HTR-8/SVneo (cell line): ENCODE results near the gene ZNF296.
"Not testable (repeated sequence)": the region's sequence is repeated elsewhere in the genome, so short reads cannot be mapped to it uniquely, and the experiment has no call there.

Experiments used
- DNase-seq: peaks from one replicate; pipeline ENCODE4 v3.0.0; 2011; ENCODE audit warnings: low spot score, mixed read lengths; ENCODE audit not compliant: insufficient read length
- FAIRE-seq: peaks from 2 replicates; lab custom pipeline; 2011; peaks lifted over from hg19 to GRCh38; lab: Jason Lieb, UNC

Gene ZNF296

DNA sequence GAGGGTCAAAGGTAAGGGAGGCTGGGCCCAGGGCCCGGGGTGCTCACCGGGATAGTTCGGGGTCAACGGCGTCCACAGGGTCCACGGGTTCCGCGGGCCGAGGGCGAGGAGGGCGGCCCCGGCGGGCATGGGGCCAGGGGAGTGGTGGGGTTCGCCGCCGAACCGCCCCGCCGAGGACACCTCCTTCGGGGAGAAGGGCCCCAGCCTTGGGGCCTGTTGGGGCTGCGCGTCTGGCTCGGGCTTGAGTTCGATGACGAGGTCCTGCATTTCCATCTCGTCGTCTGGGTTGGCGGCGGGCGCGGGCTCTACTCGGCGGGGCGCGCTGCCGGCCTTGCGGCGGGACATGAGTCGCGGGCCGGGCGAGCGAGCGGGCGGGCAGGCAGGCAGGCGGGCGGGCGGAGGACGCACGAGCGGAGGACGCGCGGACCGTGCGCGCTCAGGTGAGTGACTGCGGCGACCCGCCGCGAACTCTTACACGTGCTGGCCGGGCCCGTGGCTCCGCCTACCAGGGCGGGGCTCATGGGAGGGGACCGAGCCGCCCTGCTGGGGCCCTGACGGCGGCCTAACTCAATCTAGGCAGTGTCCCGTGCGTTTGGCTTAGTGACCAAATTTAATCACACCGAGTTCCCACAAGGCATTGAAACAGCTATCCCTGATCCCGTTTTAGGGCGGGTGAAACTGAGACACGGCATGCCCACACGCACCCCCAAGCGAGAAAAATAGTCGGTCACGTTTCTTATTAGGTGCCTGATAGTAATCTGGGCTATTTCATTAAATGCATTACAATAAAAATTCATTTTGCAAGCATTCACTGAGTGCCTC, at the start of gene ZNF296:
ZNF296 (minus strand) TSS at position 450 of the 822 bp plus-strand sequence; CDS start at position 345, 105 bp downstream.
- FAIRE-seq (no peak), DNase-seq (peak; percentile 76)

DNA sequence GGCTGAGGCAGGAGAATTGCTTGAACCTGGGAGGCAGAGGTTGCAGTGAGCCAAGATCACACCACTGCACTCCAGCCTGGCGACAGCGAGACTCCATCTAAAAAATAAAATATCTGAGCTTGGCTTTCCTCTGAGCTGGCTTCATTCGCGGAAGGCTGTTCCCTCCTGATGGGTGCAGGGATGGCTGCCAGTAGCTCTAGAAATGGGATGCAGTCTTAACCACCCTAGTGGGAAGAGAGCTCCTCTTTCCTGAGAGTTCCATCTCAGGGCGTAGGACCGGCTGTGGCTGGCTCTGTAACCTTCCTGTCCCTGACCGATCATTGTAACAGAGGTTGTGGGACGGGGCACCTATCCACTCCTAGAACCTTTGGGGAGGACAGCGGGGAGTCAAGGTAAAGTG, 49.1 kb upstream of the ZNF296 start:
- no peak for DNase-seq
- FAIRE-seq: no peak

DNA sequence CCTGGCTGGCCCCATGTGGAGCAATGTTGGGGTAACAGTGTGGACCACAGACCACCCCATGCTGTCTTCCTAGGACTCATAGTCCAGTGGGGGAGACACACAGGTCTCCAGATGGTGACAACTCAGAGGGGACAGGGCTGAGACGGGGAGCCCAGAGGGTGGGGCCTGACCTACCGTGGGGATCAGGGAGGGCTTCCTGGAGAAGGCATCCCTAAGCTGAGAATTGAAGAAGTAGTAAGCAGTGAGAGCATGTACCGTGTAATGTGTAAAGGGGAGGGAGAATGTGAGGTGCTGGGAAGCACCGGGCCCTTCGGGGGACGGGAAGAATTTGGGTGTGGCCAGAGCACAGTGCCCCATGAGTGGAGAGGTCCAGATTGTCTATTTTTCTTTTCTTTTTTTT, 47.7 kb upstream of the ZNF296 start:
- no peak for DNase-seq
- no peak for FAIRE-seq

DNA sequence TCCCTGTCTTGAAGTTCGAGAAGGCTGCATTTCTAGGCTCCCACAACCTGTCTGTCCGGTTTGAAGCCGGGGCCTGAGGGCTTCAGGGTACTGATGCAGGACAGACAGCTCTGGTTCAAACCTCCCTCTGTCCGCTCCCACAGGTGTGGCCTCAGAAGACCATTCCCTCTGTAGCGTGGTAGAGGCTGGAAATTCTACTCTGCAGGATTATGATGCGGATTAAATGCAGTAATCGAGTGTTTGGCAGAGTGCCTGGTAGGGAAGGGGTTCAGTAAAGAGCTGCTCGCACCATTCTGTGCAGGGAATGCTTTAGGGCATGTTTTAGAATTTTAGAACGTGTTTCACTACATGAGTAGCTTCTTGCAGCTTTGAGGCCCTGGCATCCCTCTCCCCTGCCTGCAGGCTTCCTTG, 47.2 kb upstream of the ZNF296 start:
- no peak for DNase-seq
- FAIRE-seq: no peak

DNA sequence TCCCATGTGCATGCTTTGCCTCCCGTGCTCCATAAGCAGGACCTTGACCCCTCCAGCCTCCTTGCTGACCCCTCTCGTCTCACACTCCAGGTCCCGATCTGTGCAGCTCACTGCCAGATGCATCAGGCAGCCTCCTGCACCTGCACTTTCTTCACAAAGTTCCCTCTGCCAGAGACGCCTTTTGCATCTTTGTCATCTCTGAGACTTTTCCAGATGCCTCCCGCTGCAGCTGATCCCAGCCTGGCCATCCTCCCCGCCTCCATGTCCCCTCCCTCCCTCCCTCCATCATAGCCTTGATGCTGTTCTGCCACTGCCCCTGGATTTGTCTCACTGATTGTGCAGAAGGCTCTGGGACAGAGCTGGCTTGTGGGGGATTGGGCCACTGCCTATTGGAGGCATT, 46.6 kb upstream of the ZNF296 start:
- DNase-seq (no peak), FAIRE-seq (no peak)

DNA sequence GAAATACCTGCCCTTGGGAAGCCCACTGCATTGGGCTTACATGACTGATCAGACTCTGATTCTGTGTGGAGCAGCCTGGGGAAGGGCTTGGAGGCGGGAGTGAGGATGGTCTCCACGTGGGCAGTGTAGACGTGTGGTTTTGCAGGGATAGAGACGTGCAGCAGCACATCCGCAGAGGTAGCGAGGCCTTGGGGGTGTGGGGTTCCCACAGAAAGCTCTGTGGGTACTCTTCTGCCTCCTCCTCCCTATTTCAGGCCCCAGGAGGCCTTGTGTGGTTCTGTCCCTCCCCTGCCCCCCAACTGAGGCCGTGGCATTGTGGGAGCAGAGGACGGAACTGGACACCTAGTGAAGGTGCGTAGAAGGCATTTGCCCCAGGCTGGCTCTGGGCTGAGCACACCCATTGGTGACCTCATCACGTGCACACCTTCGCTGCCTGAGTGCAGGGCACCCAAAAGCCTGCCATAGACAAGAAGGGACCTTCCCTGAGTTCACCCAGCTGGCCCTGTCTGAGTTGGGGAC, 45.6 kb upstream of the ZNF296 start:
- FAIRE-seq: no peak
- DNase-seq: no peak

DNA sequence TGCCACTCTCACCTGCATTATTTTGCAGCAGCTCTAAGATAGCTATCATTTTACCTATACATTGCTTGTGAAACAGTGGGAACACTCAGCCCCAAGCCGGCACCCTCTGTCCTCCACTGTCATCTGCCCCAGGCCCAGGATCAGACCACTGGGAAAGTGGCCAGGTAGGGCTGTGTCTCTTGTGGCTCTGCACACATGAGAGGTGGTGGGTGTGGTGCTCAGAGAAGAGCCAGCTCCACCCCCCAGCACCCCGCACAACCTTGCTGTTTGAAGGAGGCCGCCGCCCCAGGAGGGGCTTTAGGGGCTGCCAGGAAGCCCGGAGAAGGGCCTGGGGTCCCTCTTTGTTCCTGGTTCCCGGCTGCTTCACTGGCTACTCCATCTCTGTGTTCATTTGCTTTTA, 43.3 kb upstream of the ZNF296 start:
- FAIRE-seq (no peak), DNase-seq (no peak)

DNA sequence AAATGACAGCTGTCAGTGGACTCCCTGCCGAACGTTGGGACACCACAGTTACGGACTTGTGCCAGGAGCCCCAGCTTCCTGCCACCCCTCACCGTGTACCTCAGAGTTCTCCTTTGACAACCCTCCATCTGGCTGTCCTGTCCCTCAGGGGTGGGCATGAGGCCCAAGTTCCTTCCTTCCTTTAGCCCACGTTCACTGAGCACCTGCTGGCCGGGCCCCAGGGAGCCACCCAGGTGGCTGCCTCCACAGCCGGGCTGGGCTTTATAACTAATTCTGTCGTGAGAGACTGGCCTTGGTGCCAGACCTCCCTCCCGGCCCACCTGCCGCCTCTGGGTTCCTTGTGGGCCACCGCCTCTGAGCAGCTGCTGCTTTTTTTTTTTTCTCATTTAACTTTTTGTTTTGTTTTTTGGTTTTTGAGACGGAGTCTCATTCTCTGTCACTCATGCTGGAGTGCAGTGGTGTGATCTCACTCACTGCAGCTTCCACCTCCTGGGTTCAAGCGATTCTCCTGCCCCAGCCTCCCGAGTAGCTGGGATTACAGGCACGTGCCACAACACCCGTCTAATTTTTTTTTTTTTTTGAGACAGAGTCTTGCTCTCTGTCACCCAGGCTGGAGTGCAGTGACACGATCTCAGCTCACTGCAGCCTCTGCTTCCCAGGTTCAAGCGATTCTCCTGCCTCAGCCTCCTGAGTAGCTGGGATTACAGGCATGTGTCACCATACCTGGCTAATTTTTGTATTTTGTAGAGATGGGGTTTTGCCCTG, 42.5 kb upstream of the ZNF296 start:
- not testable (repeated sequence) for DNase-seq, FAIRE-seq

DNA sequence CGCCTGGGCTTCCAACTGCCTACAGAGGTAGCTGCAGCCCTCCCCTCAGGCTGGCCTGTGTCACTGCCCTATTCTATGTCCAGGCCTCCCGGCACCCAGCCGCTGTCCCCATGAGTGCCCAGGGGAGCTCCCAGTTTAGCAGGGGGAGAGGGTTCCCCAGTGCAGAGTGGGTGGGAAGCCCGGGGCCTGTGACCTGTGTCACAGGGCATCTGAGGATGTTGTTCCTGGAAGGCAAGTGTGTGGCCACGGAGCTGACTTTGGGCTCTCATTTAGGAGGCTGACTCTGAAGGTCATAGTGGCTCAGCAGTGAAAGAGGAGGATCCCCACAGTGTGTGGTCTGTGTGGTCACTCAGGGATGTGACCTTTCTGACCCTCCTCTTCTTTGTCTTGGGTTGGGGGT, 41.8 kb upstream of the ZNF296 start:
- no peak for FAIRE-seq

DNA sequence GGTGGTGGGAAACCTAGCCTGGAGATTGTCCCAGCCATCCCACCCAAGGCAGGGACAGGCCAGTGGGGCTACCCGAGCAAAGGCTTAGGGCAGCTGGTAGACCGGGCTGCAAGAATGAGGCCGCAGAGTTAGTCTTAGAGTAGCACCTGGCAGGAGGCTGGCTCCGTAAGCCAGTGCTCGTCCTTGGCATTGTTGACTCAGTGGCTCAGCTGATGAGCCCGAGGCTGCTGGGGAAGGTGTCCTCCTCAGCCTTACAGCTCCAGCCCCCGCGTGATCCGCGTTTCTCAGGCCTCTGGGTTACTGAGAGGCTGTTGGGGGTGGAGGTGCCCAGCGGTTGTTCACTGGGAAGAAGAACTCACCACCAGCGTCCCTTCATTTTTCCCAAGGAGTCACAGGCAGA, 41.4 kb upstream of the ZNF296 start:
- FAIRE-seq (no peak), DNase-seq (no peak)

More for the DNA sequence above, 41.8 kb upstream of the ZNF296 start:
- no peak for DNase-seq

DNA sequence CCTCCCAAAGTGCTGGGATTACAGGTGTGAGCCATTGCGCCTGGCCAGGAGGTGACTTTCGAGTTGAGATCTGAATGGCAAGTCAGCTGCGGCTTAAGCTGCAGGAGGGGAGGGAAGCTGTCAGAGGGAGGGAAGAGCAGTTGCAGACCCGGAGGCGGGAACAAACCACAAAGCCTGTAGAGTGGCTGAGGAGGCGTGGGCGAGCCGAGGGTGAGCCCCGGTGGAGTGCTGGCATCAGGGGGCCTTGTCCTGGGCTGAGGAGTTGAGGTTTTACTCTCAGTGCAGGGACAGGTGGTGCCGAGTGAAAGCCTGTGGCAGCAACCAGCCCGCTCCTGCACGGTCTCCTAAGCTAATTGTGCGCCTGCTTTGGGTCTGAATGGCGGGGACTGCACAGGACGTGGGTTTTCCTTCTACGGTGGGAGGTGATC, 40.9 kb upstream of the ZNF296 start:
- FAIRE-seq: no peak
- no peak for DNase-seq

DNA sequence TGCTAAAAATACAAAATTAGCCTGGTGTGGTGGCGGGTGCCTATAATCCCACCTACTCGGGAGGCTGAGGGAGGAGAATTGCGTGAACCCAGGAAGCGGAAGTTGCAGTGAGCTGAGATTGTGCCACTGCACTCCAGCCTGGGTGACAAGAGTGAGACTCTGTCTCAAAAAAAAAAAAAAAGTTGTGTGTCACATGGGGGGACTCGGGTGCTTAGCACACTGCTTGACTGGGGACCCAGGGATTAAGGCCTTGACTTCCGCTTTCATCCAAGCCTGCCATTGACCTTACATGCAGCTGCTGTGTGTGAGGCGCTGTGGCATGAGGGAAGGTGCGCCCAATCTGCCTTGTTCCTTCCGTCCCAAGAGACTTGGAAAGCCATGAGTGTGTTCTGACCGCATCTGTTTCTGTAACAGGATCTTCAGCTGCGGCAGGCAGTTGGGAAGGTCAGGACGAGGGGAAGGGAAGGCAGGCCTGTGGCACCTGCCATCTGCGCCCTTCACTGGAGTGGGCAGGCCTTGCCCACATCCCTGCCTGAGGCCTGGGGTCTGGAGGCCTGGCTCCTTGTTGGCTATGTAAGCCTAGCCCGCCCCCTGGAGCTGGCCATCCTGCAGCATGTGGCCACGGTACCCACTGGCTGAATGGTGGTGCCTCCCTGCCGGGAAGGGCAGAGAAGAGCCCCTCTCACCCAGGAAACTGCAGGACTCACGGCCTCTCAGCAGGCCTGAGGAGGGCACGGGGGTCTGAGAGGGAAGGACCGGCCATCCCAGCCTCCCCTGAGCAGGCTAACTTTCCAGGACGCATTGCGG, 39.7 kb upstream of the ZNF296 start:
- DNase-seq (no peak), FAIRE-seq (no peak)

DNA sequence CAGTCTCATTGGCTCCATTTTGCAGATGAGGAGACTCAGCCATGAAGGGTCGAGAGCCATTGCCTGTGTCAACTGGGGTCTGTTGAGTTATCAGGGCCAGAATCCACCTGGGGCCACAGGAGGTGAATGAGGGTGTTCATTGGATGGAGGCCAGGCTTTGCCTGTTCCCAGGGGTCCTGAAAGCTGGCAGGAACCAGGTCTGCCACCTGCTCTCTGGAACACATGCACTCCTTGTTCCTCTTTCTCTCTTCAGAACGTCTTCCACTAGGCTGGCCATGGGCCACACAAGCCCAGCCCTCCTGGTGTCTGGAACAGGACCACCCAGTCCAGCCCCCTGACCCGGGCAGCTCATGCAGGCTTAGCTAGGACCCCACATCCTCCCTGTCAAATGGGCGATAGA, 37.8 kb upstream of the ZNF296 start:
- no peak for FAIRE-seq

DNA sequence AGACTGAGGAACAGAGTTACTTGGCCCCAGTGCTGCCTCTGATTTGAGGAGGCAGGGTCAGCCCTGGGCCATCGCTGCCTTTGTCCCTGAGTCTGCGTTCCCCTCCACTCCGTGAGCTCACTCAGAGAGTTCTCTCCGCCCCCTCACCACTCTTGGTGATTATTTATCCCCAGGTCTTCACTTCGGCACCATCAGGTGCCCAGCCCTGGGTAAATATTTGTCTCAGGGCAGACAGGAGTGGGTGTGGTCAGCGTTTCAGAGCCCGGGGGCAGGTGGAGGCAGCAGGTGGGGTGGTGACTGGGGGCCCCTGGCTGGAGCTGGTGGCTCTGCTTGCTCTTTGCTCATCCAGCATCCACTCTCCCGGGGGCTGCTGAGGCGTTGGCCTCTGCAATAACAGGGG, 37.4 kb upstream of the ZNF296 start:
- FAIRE-seq: no peak
- no peak for DNase-seq

More for the DNA sequence above, 37.8 kb upstream of the ZNF296 start:
- DNase-seq: no peak

DNA sequence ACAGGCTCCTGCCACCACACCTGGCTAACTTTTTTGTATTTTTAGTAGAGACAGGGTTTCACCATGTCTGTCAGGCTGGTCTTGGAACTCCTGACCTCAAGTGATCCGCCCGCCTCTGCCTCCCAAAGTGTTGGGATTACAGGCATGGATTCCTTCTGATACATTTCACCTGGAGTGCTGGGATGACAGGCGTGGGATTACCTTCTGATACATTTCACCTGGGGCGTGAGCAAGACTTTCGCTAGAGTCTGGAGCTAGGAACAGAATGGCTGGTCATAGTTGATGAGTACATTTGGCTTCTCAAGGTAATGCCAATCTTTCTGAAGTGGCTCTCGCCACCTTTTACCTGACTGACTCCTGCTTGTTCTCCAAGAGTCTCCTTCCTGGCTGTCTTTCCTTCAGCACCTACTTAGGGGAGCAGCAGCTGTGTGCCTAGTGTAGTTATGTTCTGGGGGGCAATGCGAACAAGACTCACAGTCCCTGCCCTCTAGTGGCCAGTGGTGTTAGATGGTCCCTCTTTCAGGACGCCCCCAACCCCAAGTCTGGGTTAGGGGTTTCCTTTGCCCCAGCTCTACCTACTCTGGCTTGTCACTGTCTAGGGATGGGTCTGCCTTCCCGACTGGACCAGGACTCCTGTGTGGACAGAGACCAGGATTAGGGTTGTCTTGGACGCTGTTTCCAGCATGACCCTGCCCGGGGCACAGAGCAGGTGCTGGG, 36.0 kb upstream of the ZNF296 start:
- no peak for DNase-seq
- FAIRE-seq: peak; percentile 51

DNA sequence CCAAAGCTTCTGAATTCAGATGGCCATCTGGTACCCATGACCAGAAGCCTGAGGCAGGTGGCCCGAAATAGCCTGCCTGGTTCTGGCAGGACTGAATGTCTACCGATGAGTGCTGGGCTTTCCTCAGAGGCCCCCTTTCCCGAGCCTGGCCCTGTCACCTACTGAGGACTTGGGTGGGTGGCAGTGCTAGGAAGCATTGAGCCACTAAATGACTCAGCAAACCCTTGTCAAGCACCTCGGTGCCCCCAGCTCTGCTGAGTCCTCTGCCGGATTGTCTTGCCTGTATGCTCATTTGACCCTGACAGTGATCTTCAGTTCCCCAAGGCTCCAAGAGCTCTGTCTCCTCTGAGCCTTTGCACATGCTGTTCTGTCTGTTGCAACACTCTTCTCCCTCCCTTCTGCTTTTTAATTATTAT, 34.6 kb upstream of the ZNF296 start:
- DNase-seq: no peak
- no peak for FAIRE-seq

DNA sequence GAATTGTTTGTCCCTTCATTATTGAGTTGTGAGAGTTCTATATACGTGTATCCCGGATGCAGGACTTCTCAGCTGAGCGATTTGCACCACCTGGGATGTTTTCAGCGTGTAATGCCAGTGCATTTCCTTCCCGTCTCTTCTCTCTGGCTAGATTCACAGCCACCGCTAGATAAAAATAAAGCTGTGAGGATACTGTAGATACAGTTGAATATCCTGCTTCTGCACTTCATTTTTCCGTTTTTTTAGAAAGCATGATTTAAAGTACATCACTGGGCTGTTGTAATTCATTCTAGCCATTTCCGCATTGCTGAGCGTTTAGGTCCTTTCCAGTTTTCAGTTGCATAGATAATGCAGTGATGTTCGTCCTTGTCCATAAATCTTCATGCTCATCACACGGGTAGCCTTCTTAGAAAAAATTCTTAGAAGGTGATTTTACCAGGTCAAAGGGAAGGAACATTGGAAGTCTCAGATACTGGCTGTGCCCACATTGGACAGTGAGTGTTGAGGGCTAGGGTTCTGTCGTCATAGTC, 31.4 kb upstream of the ZNF296 start:
- FAIRE-seq: no peak

DNA sequence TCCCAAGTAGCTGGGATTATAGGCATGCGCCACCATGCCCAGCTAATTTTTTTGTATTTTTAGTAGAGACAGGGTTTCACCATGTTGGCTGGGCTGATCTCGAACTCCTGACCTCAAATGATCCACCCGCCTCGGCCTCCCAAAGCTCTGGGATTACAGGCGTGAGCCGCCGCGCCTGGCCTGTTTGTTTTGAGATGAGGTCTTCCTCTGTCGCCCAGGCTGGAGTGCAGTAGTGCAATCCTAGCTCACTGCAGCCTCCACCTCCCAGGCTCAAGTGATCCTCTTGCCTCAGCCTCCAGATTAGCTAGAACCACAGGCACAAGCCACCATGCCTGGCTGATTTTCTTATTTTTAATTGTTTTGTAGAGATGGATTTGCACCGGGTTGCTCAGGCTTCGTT, 30.1 kb upstream of the ZNF296 start:
- not testable (repeated sequence) for DNase-seq, FAIRE-seq

More for the DNA sequence above, 31.4 kb upstream of the ZNF296 start:
- DNase-seq: no peak

DNA sequence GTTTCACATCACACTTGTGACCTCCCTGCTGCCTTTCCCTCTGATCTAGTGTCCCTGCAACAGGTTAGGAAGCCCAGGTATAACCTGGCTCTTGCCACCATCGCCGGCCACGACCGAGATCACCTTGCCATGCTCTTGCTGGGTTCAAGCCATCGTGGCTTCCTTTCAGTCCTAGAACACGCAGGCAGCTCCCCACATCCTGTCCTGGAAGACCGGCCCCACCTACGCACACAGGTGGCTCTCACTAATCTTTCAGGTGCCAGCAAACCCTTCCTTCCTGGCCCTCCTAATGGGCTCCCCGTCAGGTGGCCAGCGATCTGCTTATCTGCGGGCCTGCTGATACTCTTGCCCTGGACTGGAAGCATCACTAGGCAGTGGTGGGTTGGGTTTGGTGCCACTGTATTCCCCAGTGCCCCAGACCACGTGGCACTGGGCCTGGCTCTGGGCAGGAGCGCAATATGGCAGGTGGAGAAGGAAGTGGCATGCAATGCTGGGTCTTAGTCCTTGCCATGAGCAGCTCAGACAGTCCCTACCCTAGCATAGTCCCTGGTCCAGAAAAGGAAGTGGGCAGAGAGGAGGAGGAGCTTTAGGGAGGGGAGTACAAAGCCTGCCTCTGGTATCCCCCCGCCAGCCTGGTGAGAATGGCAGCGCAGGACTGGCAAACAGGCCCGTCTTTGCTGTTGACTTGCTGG, 28.5 kb upstream of the ZNF296 start:
- FAIRE-seq: no peak
- DNase-seq: no peak
